Nephron (organoid): ENCODE data around the gene MAPK8IP2.
A peak's percentile ranks its signal among the peaks of the same experiment; 100 is the strongest.

Source experiments
- H3K27ac Mint-ChIP-seq, 3 experiments: 2 replicates each; pipeline ENCODE4 v1.8.0; 2020; ENCODE audit warnings: mixed read lengths in 3 of 3, mild to moderate bottlenecking in 2 of 3, moderate library complexity in 1 of 3
- H3K27me3 Mint-ChIP-seq: 2 replicates; pipeline ENCODE4 v1.8.0; 2021; ENCODE audit warnings: low read depth, mild to moderate bottlenecking, moderate library complexity, mixed read lengths
- H3K36me3 Mint-ChIP-seq: 2 replicates; pipeline ENCODE4 v1.8.0; 2020; ENCODE audit warnings: low read depth, mixed read lengths
- H3K4me1 Mint-ChIP-seq: 2 replicates; pipeline ENCODE4 v1.8.0; 2020; ENCODE audit warnings: mixed read lengths
- H3K4me3 Mint-ChIP-seq, 3 experiments: 2 replicates each; pipeline ENCODE4 v1.8.0; 2020; ENCODE audit warnings: mild to moderate bottlenecking in 3 of 3, mixed read lengths in 3 of 3, moderate library complexity in 2 of 3
- H3K9me3 Mint-ChIP-seq: 2 replicates; pipeline ENCODE4 v1.8.0; 2020; ENCODE audit warnings: mixed read lengths
- TF ChIP-seq, protein P1 (sequence below), 3 experiments: fragments of 200-600 bp; sonication (generic); IDR thresholded peaks; one replicate each; pipeline ENCODE4 v1.5.0; 2021; ENCODE audit warnings: antibody characterized with exemption in 3 of 3; ENCODE audit not compliant: unreplicated experiment in 3 of 3

Gene MAPK8IP2

DNA sequence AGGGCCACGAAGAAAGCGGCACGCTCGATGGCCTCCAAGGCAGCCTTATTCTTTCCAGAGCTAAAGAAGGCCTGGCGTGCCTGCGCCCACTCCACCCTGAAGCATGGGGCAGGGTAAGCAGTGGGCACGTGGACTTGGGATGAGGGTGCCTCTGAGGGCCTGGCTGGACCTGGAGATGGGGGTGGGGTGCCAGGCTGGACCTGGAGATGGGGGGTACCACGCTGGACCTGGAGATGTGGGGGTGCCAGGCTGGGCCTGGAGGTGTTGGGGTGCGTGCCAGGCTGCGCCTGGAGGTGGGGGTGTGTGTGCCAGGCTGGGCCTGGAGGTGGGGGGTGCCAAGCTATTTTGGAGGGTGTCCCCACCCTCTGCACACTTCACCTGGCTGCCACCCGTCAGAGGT is 27.6 kb upstream of the MAPK8IP2 start:
- no peaks in the 10 kb centered on the region for H3K4me1 Mint-ChIP-seq

DNA sequence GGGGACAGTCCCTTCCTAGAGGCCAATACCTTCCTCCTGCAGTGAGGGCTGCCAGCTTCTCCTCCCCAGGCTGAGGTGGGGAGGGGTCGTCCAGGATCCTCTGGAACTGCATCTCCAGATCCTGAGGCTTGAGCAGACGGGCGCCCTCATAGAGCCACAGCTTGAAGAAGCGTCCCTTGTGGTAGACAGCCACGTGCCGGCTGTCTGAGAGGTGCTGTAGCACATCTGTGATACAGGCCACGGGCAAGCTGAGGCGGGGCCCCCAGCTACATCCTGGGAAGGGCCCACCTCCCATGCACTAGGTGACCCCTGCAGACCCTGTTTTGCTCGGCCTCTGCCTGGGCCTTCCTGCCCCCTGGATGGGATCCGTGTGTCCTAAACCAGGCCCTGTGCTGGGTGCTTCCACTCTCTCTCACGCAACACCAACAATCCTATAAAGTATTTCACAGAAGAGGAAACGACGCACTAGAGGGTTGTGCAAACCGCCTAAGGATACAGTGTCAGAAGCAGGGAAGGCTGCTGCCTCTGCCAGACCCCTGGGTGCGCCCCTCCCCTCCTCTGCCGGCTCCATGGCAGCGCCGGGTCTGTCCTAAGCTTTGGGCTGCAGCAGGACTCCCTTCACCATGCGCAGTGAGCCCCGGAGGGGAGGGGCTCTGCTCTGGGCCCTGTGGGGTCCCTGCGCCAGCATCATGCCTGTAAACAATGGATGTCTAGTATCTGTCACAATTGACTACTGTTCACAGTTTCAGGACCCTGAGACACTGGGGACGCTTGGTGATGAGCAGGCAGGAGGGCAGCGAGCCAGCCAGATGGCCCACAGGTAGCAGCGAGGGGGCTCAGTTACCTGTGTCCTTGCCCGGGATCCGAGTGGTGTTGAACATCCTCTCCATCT is 26.9 kb upstream of the MAPK8IP2 start:
- TF ChIP-seq, protein P1, sequence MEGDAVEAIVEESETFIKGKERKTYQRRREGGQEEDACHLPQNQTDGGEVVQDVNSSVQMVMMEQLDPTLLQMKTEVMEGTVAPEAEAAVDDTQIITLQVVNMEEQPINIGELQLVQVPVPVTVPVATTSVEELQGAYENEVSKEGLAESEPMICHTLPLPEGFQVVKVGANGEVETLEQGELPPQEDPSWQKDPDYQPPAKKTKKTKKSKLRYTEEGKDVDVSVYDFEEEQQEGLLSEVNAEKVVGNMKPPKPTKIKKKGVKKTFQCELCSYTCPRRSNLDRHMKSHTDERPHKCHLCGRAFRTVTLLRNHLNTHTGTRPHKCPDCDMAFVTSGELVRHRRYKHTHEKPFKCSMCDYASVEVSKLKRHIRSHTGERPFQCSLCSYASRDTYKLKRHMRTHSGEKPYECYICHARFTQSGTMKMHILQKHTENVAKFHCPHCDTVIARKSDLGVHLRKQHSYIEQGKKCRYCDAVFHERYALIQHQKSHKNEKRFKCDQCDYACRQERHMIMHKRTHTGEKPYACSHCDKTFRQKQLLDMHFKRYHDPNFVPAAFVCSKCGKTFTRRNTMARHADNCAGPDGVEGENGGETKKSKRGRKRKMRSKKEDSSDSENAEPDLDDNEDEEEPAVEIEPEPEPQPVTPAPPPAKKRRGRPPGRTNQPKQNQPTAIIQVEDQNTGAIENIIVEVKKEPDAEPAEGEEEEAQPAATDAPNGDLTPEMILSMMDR (IDR thresholded peaks at IDR 0.05; ENCODE audit: unreplicated experiment in 3 of 3) = no peak
- Mint-ChIP-seq H3K4me3 (no peak overlapping the region), H3K36me3 (peaks cover 18% of the 10 kb centered on the region), H3K27ac (no peak overlapping the region), H3K4me1 (no peaks in the 10 kb centered on the region), H3K9me3 (no peaks in the 10 kb centered on the region), H3K27me3 (no peaks in the 10 kb centered on the region)

More for the DNA sequence above, 27.6 kb upstream of the MAPK8IP2 start:
- Mint-ChIP-seq H3K9me3 (no peaks in the 10 kb centered on the region), H3K27ac (no peak overlapping the region), H3K36me3 (peaks cover 18% of the 10 kb centered on the region), H3K4me3 (no peak overlapping the region), H3K27me3 (no peaks in the 10 kb centered on the region)
- TF ChIP-seq, protein P1 (IDR thresholded peaks at IDR 0.05; ENCODE audit: unreplicated experiment in 3 of 3) = no peak

GRCh38 chr22:50574383-50574755 is 26.2 kb upstream of the MAPK8IP2 start:
- Mint-ChIP-seq H3K27ac (no peak overlapping the region), H3K27me3 (no peaks in the 10 kb centered on the region), H3K36me3 (peaks cover 16% of the 10 kb centered on the region), H3K4me1 (no peaks in the 10 kb centered on the region), H3K4me3 (no peak overlapping the region), H3K9me3 (no peaks in the 10 kb centered on the region)
- TF ChIP-seq, protein P1 (IDR thresholded peaks at IDR 0.05; ENCODE audit: unreplicated experiment in 3 of 3) = no peak

DNA sequence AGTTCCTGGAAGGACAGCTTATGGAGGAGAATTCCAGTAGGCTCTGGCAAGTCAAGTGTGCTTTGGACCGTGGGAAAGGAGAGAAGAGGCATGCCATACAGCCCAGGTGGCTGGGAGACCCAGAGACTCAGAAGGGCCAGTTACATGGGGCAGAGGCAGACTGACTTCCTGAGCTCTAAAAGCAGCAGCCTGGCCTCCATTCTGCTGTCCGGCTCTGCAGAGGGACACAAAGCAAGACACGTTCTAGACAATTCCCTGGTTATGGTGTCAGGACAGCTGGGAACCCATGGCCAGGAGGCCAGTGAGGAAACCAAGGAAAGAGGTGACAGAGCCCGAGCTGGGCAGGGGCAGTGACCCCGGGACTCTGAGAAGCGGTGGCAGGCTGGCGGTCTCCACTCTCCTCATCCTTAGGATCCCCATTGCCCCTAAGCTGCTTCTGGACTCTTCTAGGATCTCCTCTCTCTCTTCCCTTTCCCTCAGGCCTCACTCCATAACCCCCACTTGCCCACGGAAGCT is 25.1 kb upstream of the MAPK8IP2 start:
- no peak overlapping the region for H3K27ac Mint-ChIP-seq
- peaks cover 16% of the 10 kb centered on the region for H3K36me3 Mint-ChIP-seq
- TF ChIP-seq, protein P1 (IDR thresholded peaks at IDR 0.05; ENCODE audit: unreplicated experiment in 3 of 3) = no peak
- H3K4me1 Mint-ChIP-seq = peaks cover 6% of the 10 kb centered on the region
- no peaks in the 10 kb centered on the region for H3K9me3 Mint-ChIP-seq
- H3K27me3 Mint-ChIP-seq = no peaks in the 10 kb centered on the region
- H3K4me3 Mint-ChIP-seq = peak overlapping the region in 1 of 3 experiments; percentile 37

DNA sequence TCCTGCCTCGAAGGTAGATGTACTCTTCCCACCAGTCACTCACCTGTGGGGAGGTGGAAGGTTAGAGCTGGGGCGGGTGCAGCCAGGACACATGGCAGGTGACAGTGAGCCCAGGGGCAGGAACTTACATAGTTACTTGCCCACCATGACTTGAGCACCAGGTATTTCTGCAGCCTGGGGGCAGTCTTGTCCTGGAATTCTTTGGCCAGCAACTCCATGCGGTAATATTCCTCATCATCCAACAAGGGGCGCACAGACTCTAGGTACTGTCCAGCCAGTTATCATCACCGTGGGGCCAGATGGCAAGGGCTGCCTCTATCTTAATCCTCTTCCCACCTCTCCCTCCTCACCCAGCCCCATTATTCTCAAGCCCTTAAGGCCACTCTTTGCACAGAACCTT is 24.5 kb upstream of the MAPK8IP2 start:
- Mint-ChIP-seq H3K27me3 (no peaks in the 10 kb centered on the region), H3K4me1 (peaks cover 6% of the 10 kb centered on the region), H3K4me3 (peak overlapping the region in 1 of 3 experiments; percentile 5), H3K27ac (no peak overlapping the region), H3K36me3 (peaks cover 16% of the 10 kb centered on the region), H3K9me3 (no peaks in the 10 kb centered on the region)
- TF ChIP-seq, protein P1 (IDR thresholded peaks at IDR 0.05; ENCODE audit: unreplicated experiment in 3 of 3) = peak in 2 of 3 experiments; percentile 21 to 46
